Loucy (cell line): ENCODE data around the gene CRX.

Experiments used
- H2AFZ ChIP-seq: fragments of 200-600 bp; sonication (generic); 2 replicates; pipeline ENCODE4 v1.6.0; 2016; ENCODE audit warnings: antibody characterized with exemption, mild to moderate bottlenecking, low read length, moderate library complexity
- H3F3A ChIP-seq: fragments of 200-600 bp; 2 replicates; pipeline ENCODE4 v1.6.0; 2016; ENCODE audit warnings: antibody characterized with exemption, low read depth, mild to moderate bottlenecking
- H3K27me3 ChIP-seq: fragments of 200-600 bp; sonication (generic); 2 replicates; pipeline ENCODE4 v1.6.1; 2014; ENCODE audit warnings: low read length, mild to moderate bottlenecking; ENCODE audit not compliant: insufficient read depth, poor library complexity, severe bottlenecking
- H3K36me3 ChIP-seq: fragments of 200-600 bp; sonication (generic); 2 replicates; pipeline ENCODE4 v1.6.1; 2016; ENCODE audit warnings: low read length; ENCODE audit not compliant: insufficient read depth
- H3K4me1 ChIP-seq: fragments of 200-600 bp; sonication (generic); 2 replicates; pipeline ENCODE4 v1.5.1; 2014; ENCODE audit warnings: low read length, mild to moderate bottlenecking; ENCODE audit not compliant: insufficient read depth, poor library complexity, severe bottlenecking
- H3K4me2 ChIP-seq: fragments of 200-600 bp; sonication (generic); 2 replicates; pipeline ENCODE4 v1.6.0; 2014; ENCODE audit warnings: antibody characterized with exemption, low read length, low read depth, mild to moderate bottlenecking; ENCODE audit not compliant: poor library complexity, severe bottlenecking
- H3K4me3 ChIP-seq: fragments of 200-600 bp; sonication (generic); 2 replicates; pipeline ENCODE4 v1.5.1; 2014; ENCODE audit warnings: low read length, mild to moderate bottlenecking, mixed read lengths; ENCODE audit not compliant: poor library complexity, severe bottlenecking
- H3K79me2 ChIP-seq: fragments of 200-600 bp; sonication (generic); 2 replicates; pipeline ENCODE4 v1.6.1; 2014; ENCODE audit warnings: low read length; ENCODE audit not compliant: insufficient read depth
- H3K9ac ChIP-seq: fragments of 200-600 bp; sonication (generic); 2 replicates; pipeline ENCODE4 v1.6.0; 2014; ENCODE audit warnings: mild to moderate bottlenecking, low read depth, low read length, moderate library complexity; ENCODE audit not compliant: poor library complexity, severe bottlenecking
- H3K9me2 ChIP-seq: fragments of 200-600 bp; sonication (generic); replicated peaks from 2 replicates; pipeline ENCODE4 v1.6.1; 2016; ENCODE audit warnings: low read depth, low read length, mixed read lengths
- H3K9me3 ChIP-seq: fragments of 200-600 bp; sonication (generic); 2 replicates; pipeline ENCODE4 v1.6.1; 2014; ENCODE audit warnings: mild to moderate bottlenecking, antibody characterized with exemption, low read length, low read depth; ENCODE audit not compliant: insufficient read depth
- H4K20me1 ChIP-seq: fragments of 200-600 bp; sonication (generic); 2 replicates; pipeline ENCODE4 v1.6.0; 2014; ENCODE audit warnings: antibody characterized with exemption, low read length, mild to moderate bottlenecking; ENCODE audit not compliant: insufficient read depth, poor library complexity, severe bottlenecking
- CTCF ChIP-seq: fragments of 200-600 bp; sonication (generic); conservative IDR thresholded peaks from 2 replicates; pipeline ENCODE4 v1.5.1; 2014; ENCODE audit warnings: mild to moderate bottlenecking, antibody characterized with exemption, low read length
- EZH2phosphoT487 ChIP-seq: fragments of 200-600 bp; IDR thresholded peaks from 2 replicates; pipeline ENCODE4 v1.6.1; 2018; ENCODE audit warnings: antibody characterized with exemption, mild to moderate bottlenecking, moderate library complexity, borderline replicate concordance

Gene CRX

GRCh38 chr19:47839913-47840312 is 18.2 kb downstream of the CRX start:
- H3F3A ChIP-seq, result no peaks in the 10 kb centered on the region
- TF ChIP-seq CTCF (no peak), EZH2phosphoT487 (no peak)
- no peak overlapping the region for H2AFZ ChIP-seq

GRCh38 chr19:47842941-47843340 is 21.2 kb downstream of the CRX start:
- Histone ChIP-seq H3K79me2 (no peaks in the 10 kb centered on the region), H3K4me3 (no peak overlapping the region), H3K4me2 (no peak overlapping the region), H3K9me3 (no peaks in the 10 kb centered on the region), H3K27me3 (no peaks in the 10 kb centered on the region), H3K9ac (no peak overlapping the region), H3K36me3 (no peaks in the 10 kb centered on the region), H3K4me1 (no peaks in the 10 kb centered on the region), H4K20me1 (no peaks in the 10 kb centered on the region), H2AFZ (no peak overlapping the region), H3K9me2 (no peaks in the 10 kb centered on the region), H3F3A (no peaks in the 10 kb centered on the region)
- TF ChIP-seq CTCF (no peak), EZH2phosphoT487 (no peak)

More at GRCh38 chr19:47839913-47840312, 18.2 kb downstream of the CRX start:
- Histone ChIP-seq H3K4me3 (no peak overlapping the region), H3K9ac (no peak overlapping the region), H3K9me3 (no peaks in the 10 kb centered on the region), H3K9me2 (no peaks in the 10 kb centered on the region), H3K27me3 (no peaks in the 10 kb centered on the region), H3K36me3 (no peaks in the 10 kb centered on the region), H4K20me1 (no peaks in the 10 kb centered on the region), H3K79me2 (no peaks in the 10 kb centered on the region), H3K4me2 (no peak overlapping the region), H3K4me1 (no peaks in the 10 kb centered on the region)

GRCh38 chr19:47848425-47848822 is 26.7 kb downstream of the CRX start:
- Histone ChIP-seq H3K27me3 (no peaks in the 10 kb centered on the region), H3F3A (no peaks in the 10 kb centered on the region), H3K4me2 (no peak overlapping the region), H3K9me3 (no peaks in the 10 kb centered on the region), H3K9ac (no peak overlapping the region), H3K79me2 (no peaks in the 10 kb centered on the region), H3K4me3 (no peak overlapping the region), H3K4me1 (no peaks in the 10 kb centered on the region), H2AFZ (no peak overlapping the region), H3K36me3 (no peaks in the 10 kb centered on the region), H4K20me1 (no peaks in the 10 kb centered on the region), H3K9me2 (no peaks in the 10 kb centered on the region)
- TF ChIP-seq CTCF (no peak), EZH2phosphoT487 (no peak)
